ENCODE data around the gene ARHGAP20. TPM values are rescaled to one million over a fixed set of nuclear protein-coding genes. Genes with fewer than 3 reads are reported as not detected.

Gene ARHGAP20
- total RNA-seq, 2 experiments from 2014 or later: not detected

- Histone ChIP-seq H3K4me3 (ENCODE audit: low read length) (no peak overlapping the region), H3K4me1 (ENCODE audit: insufficient read depth, low read length) (no peaks in the 10 kb centered on the region), H3K27ac (ENCODE audit: low read depth in 1 of 2, low read length in 2 of 2) (no peak overlapping the region), H3K9me3 (ENCODE audit: control insufficient read depth in 1 of 2, insufficient read depth in 1 of 2, low read length in 2 of 2) (no peaks in the 10 kb centered on the region), H3K27me3 (ENCODE audit: control insufficient read depth in 1 of 2, insufficient read depth in 2 of 2, low read length in 2 of 2) (no peaks in the 10 kb centered on the region), H3K36me3 (ENCODE audit: insufficient read depth, low read length) (no peaks in the 10 kb centered on the region)
- no peak for TF ChIP-seq CTCF (IDR thresholded peaks at IDR 0.05)
- DNase-seq: no peak
- ChIA-PET POLR2A (no interaction called here), CTCF (no interaction called here)
- intact Hi-C loops (cut with DNase I, micrococcal nuclease): no loop called here
- Mint-ChIP-seq H3K4me1 (ENCODE audit: low read depth) (no peaks in the 10 kb centered on the region), H3K27me3 (no peaks in the 10 kb centered on the region), H3K9me3 (no peaks in the 10 kb centered on the region), H3K4me3 (no peak overlapping the region), H3K36me3 (ENCODE audit: low read depth) (no peaks in the 10 kb centered on the region), H3K27ac (no peak overlapping the region)
- no peak for ATAC-seq (ENCODE audit: poor library complexity)
Measured at GRCh38 chr11:110587129-110587528, 125.1 kb downstream of the ARHGAP20 start.

- CTCF ChIA-PET: interaction anchor here (1.1 kb wide), 1 partner anchor 8 kb away, joined by 3 read pairs; no protein-coding TSS in a partner anchor
- no peaks in the 10 kb centered on the region for H3K36me3 ChIP-seq (ENCODE audit: insufficient read depth, low read length)
- H3K9me3 ChIP-seq (ENCODE audit: control insufficient read depth in 1 of 2, insufficient read depth in 1 of 2, low read length in 2 of 2): peaks cover 0 to 3% of the 10 kb centered on the region in 2 experiments
- H3K27me3 ChIP-seq (ENCODE audit: control insufficient read depth in 1 of 2, insufficient read depth in 2 of 2, low read length in 2 of 2): no peaks in the 10 kb centered on the region
- DNase-seq: no peak
- Mint-ChIP-seq H3K36me3 (ENCODE audit: low read depth) (no peaks in the 10 kb centered on the region), H3K9me3 (no peaks in the 10 kb centered on the region), H3K27ac (no peak overlapping the region), H3K4me1 (ENCODE audit: low read depth) (no peaks in the 10 kb centered on the region), H3K27me3 (no peaks in the 10 kb centered on the region), H3K4me3 (no peak overlapping the region)
- no peaks in the 10 kb centered on the region for H3K4me1 ChIP-seq (ENCODE audit: insufficient read depth, low read length)
- POLR2A ChIA-PET: no interaction called here
- no peak overlapping the region for H3K27ac ChIP-seq (ENCODE audit: low read depth in 1 of 2, low read length in 2 of 2)
- H3K4me3 ChIP-seq (ENCODE audit: low read length): no peak overlapping the region
- no peak for TF ChIP-seq CTCF (IDR thresholded peaks at IDR 0.05)
- no peak for ATAC-seq (ENCODE audit: poor library complexity)
- intact Hi-C loops (cut with DNase I, micrococcal nuclease): no loop called here
Measured at GRCh38 chr11:110584150-110584549, 128.1 kb downstream of the ARHGAP20 start.

- intact Hi-C loops (cut with DNase I, micrococcal nuclease): no loop called here
- Mint-ChIP-seq H3K4me3 (no peak overlapping the region), H3K27me3 (peaks cover 4% of the 10 kb centered on the region), H3K27ac (no peak overlapping the region), H3K4me1 (ENCODE audit: low read depth) (no peaks in the 10 kb centered on the region), H3K36me3 (ENCODE audit: low read depth) (no peaks in the 10 kb centered on the region), H3K9me3 (no peaks in the 10 kb centered on the region)
- Histone ChIP-seq H3K4me3 (ENCODE audit: low read length) (no peak overlapping the region), H3K9me3 (ENCODE audit: control insufficient read depth in 1 of 2, insufficient read depth in 1 of 2, low read length in 2 of 2) (peaks cover 0 to 3% of the 10 kb centered on the region in 2 experiments), H3K27me3 (ENCODE audit: control insufficient read depth in 1 of 2, insufficient read depth in 2 of 2, low read length in 2 of 2) (no peaks in the 10 kb centered on the region), H3K27ac (ENCODE audit: low read depth in 1 of 2, low read length in 2 of 2) (no peak overlapping the region), H3K4me1 (ENCODE audit: insufficient read depth, low read length) (no peaks in the 10 kb centered on the region), H3K36me3 (ENCODE audit: insufficient read depth, low read length) (no peaks in the 10 kb centered on the region)
- ATAC-seq (ENCODE audit: poor library complexity) (no peak), DNase-seq (no peak)
- ChIA-PET POLR2A (no interaction called here), CTCF (no interaction called here)
- no peak for TF ChIP-seq CTCF (IDR thresholded peaks at IDR 0.05)
Measured at GRCh38 chr11:110582728-110583432, 129.4 kb downstream of the ARHGAP20 start.

Data from CD4-positive, alpha-beta T cell (primary cell).